NCI-H748 (cell line): ENCODE measurements around the gene LRRC37B.
"Not testable (repeated sequence)": the region's sequence is repeated elsewhere in the genome, so short reads cannot be mapped to it uniquely, and the experiment has no call there.

Experiments used
- DNase-seq: peaks from one replicate; lab custom pipeline; 2025; ENCODE audit not compliant: unreplicated experiment; lab: John Stamatoyannopoulos, UW

Gene LRRC37B

GRCh38 chr17:32041306-32041875 lies 34.2 kb downstream of the LRRC37B start:
- not testable (repeated sequence) for DNase-seq

- not testable (repeated sequence) for DNase-seq
These were observed 35.1 kb downstream of the LRRC37B start for GRCh38 chr17:32042266-32042665.

DNA sequence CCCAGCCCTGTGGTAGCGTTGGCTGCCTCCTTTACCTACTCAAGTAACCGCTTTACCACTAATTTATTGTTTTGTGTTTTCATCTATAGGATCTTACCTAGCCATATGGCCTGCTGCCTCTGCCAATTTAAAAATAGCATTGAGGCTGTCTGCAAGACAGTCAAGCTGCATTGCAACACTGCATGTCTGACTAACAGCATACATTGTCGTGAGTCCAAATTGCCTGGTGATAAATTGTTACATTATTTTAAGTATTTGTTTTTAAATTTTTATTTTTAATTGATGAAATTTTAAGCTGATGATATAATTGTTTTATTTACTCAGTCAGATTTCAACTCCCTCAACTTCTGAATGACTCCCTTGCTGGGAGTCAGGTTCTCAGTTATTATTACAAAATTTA lies 38.4 kb downstream of the LRRC37B start:
- not testable (repeated sequence) for DNase-seq

GRCh38 chr17:32047663-32048062 lies 40.5 kb downstream of the LRRC37B start:
- DNase-seq: not testable (repeated sequence)

- not testable (repeated sequence) for DNase-seq
These were observed 47.8 kb downstream of the LRRC37B start for GRCh38 chr17:32054985-32055384.

GRCh38 chr17:32055425-32055824 lies 48.2 kb downstream of the LRRC37B start:
- DNase-seq: not testable (repeated sequence)

- DNase-seq: not testable (repeated sequence)
These were observed 49.3 kb downstream of the LRRC37B start for GRCh38 chr17:32056500-32056899.

- not testable (repeated sequence) for DNase-seq
These were observed 50.4 kb downstream of the LRRC37B start for GRCh38 chr17:32057460-32058105.

GRCh38 chr17:32060695-32061094 lies 53.5 kb downstream of the LRRC37B start:
- not testable (repeated sequence) for DNase-seq

GRCh38 chr17:32061840-32062239 lies 54.7 kb downstream of the LRRC37B start:
- not testable (repeated sequence) for DNase-seq

DNA sequence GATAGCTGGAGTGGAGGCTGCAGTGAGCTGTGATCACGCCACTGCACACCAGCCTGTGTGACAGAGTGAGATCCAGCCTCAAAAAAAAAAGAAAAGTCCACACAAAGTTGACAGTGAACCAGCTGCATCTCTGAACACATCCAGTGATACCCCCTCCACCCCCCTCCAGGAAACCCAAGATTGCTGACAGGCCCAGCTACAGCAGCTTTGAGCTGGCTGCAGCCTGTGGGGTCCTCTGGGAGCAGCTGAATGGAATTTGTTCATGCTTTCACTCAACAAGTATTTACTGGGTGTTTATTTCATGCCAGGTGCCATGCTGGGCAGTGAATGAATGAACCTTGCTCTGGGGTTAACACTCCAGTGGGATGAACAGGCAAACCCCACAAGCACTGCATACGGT lies 56.9 kb downstream of the LRRC37B start:
- not testable (repeated sequence) for DNase-seq

DNA sequence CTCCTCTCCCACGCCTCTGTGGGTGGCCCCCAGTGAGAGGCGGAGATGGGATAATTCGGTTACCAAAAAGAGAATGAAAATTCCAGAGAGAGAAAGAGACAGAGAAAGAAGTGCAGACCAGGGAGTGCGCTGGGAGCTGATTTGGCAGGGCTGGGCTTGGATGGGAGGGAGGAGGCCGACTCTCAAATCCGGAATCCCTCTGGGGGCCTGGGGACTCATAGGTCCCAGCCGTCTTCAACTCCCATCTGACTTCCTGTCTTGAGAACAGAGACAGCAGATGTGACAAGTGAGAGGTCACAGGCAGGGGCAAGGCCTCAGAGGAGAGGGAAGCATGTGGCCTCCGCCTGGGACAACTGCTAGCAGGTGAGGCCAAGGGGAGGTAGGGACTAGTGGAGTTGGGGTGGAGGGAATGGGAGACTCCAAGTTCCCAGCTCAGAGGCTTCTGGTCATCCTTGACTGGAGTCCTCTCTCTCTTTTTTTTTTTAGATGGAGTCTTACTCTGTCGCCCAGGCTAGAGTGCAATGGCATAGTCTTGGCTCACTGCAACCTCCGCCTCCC lies 59.0 kb downstream of the LRRC37B start:
- not testable (repeated sequence) for DNase-seq

- not testable (repeated sequence) for DNase-seq
These were observed 59.9 kb downstream of the LRRC37B start for GRCh38 chr17:32066863-32067642.

DNA sequence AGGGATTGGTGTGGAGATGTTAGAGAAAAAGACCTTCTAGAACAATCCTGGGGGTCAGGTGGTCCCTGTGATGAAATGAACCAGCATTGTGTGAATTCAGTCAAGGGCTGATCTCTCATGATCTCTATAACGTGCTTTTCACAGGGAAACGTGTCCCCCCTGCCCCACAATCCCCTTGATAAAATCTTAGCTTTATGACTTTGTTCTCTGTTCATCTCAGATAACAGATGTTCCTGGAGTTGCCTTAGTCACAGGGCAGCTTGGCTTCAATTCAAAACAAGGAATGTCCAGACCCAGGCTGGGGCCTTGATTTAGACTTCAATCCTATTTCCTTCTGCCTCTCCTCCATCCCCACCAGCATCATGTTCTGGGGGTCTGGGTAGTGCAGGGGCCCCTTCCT lies 61.9 kb downstream of the LRRC37B start:
- not testable (repeated sequence) for DNase-seq

DNA sequence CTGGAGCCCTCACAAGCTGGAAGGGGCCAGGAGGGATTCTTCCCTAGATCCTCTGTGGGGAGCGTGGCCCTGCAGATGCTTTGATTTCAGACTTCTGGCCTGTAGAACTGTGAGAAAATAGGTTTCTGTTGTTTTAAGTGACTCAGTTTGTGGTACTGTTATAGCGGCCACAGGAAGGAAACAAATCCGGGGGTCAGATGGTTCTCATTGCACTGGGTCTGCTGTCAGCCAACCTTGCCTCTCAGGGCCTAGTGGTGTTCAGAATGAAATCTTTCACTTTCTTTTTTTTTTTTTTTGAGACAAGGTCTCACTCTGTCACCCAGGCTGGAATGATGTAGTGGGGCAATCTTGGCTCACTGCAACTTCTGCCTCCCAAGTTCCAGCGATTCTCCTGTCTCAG lies 64.8 kb downstream of the LRRC37B start:
- not testable (repeated sequence) for DNase-seq

DNA sequence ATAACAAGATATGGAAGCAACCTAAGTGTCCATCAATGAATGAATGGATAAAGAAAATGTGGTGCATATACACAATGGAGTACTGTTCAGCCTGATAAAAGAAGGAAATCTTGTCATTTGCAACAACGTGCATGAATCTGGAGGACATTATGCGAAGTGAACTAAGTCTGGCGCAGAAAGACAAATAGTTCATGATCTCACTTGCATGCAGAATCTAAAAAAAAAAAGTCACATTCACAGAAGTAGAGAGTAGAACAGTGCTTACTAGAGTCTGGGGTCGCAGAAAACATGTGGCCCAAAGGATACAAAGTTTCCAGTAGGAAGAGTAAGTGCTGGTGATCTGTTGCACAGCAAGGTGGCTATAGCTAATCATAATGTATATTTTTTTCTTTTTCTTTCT lies 65.9 kb downstream of the LRRC37B start:
- DNase-seq: not testable (repeated sequence)

- DNase-seq: peak; percentile 88
These were observed 72.6 kb downstream of the LRRC37B start for GRCh38 chr17:32079753-32080152.

DNA sequence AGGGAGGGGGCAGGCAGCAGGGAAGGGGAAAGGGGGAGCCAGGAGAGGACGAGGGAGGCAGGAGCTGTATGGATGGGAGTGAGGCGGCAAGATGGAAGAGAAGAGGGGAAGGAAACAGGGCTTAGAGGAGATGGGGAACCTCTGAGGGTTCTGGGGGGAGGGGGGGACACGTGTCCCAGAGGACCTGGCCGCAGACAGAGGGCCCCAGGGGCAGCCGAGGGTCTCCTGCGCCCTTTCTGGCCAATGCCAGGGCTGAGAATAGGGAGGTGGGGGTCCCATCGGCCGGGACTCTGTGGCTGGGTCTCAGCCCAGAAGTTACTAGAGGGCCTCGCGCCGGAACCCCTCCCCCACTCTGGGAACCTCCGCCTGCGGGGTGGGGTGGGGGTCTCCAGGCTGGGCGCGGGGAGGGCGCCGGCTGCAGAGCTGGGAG lies 76.4 kb downstream of the LRRC37B start:
- DNase-seq: not testable (repeated sequence)

DNA sequence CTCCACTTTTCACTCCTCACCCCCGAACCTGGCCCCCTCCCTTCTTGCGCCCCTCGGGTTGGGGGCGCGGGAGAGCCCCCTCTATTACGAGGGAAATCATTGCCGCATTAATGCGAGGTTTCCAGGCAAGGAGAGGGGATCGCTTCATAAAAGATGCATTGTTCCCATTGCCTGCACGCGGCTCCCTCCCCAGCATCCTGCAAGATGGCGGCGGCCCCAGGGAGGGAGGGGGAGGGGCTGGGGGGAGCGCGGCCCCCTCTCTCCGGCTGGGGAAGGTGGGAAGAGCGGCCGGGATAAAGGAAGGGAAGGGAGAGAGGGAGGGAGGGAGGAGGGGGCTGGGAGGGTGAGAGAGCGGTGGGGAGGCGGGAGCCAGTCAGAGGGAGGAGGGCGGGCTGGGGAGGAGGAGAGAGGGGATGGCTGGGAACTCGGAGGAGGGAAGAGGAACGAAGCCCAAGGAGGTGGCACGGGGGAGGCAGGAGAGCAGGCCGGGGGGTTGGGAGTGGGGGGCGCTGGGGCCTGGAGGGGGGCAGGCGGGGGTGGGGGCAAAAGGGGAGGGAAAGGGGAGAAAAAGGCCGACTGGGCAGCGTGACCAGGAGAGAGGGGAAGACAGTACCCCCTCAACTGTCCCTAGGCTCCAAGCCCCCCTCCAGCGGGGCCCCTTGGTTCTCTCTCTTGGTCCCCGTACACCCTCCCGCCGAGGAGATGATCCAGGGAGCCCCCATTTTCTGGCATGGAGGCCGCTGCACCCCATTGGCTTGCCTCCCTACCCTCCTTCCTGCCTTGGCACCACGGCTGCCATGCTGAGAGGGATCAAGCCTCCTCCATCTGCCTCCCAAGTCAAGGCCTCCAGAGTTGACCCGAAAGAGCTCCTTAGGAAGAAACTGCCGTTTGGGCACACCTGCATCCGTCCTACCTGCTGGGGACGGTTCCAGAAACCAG lies 77.1 kb downstream of the LRRC37B start:
- DNase-seq: peak; percentile 64
